ENCODE measurements around the gene CCDC142.

The CCDC142 gene

GRCh38 chr2:74501335-74502071 is 18.7 kb upstream of the CCDC142 start:
- Histone ChIP-seq H3K4me1 (ENCODE audit: control insufficient read depth, low read depth, low read length) (peaks cover 37% of the 10 kb centered on the region), H3K27ac (ENCODE audit: low read length) (no peak overlapping the region), H3K9ac (ENCODE audit: low read length) (no peak overlapping the region), H3K36me3 (ENCODE audit: control insufficient read depth, low read depth, low read length) (peaks cover 10% of the 10 kb centered on the region), H3K4me3 (ENCODE audit: low read length) (peak overlapping the region; percentile 52), H3K27me3 (ENCODE audit: control insufficient read depth, insufficient read depth, low read length) (peaks cover 100% of the 10 kb centered on the region), H3K9me3 (ENCODE audit: control insufficient read depth, low read depth, low read length) (no peaks in the 10 kb centered on the region)

GRCh38 chr2:74500578-74500946 is 17.8 kb upstream of the CCDC142 start:
- H3K4me1 ChIP-seq (ENCODE audit: control insufficient read depth, low read depth, low read length), result peaks cover 37% of the 10 kb centered on the region
- H3K27me3 ChIP-seq (ENCODE audit: control insufficient read depth, insufficient read depth, low read length), result peaks cover 100% of the 10 kb centered on the region
- H3K9me3 ChIP-seq (ENCODE audit: control insufficient read depth, low read depth, low read length), result no peaks in the 10 kb centered on the region
- no peak overlapping the region for H3K27ac ChIP-seq (ENCODE audit: low read length)
- no peak overlapping the region for H3K4me3 ChIP-seq (ENCODE audit: low read length)
- peaks cover 6% of the 10 kb centered on the region for H3K36me3 ChIP-seq (ENCODE audit: control insufficient read depth, low read depth, low read length)
- H3K9ac ChIP-seq (ENCODE audit: low read length), result no peak overlapping the region

GRCh38 chr2:74499940-74500577 is 17.3 kb upstream of the CCDC142 start:
- Histone ChIP-seq H3K4me3 (ENCODE audit: low read length) (peak overlapping the region; percentile 55), H3K36me3 (ENCODE audit: control insufficient read depth, low read depth, low read length) (peaks cover under 1% of the 10 kb centered on the region), H3K9ac (ENCODE audit: low read length) (no peak overlapping the region), H3K9me3 (ENCODE audit: control insufficient read depth, low read depth, low read length) (no peaks in the 10 kb centered on the region), H3K27ac (ENCODE audit: low read length) (no peak overlapping the region), H3K4me1 (ENCODE audit: control insufficient read depth, low read depth, low read length) (peaks cover 37% of the 10 kb centered on the region), H3K27me3 (ENCODE audit: control insufficient read depth, insufficient read depth, low read length) (peaks cover 100% of the 10 kb centered on the region)

GRCh38 chr2:74499267-74499939 is 16.6 kb upstream of the CCDC142 start, which contains the start of gene LBX2:
TSS of gene LBX2 (minus strand) at chr2:74499603. CDS start at chr2:74499537, 66 bp downstream.
- peaks cover 37% of the 10 kb centered on the region for H3K4me1 ChIP-seq (ENCODE audit: control insufficient read depth, low read depth, low read length)
- no peak within 1 kb of the TSS for H3K9ac ChIP-seq (ENCODE audit: low read length)
- no peaks in the 10 kb centered on the region for H3K9me3 ChIP-seq (ENCODE audit: control insufficient read depth, low read depth, low read length)
- H3K27ac ChIP-seq (ENCODE audit: low read length), result no peak within 1 kb of the TSS
- peaks cover 96% of the 10 kb centered on the region for H3K27me3 ChIP-seq (ENCODE audit: control insufficient read depth, insufficient read depth, low read length)
- H3K4me3 ChIP-seq (ENCODE audit: low read length), result peak within 1 kb of the TSS; percentile 55
- no peaks in the 10 kb centered on the region for H3K36me3 ChIP-seq (ENCODE audit: control insufficient read depth, low read depth, low read length)

GRCh38 chr2:74498500-74499266 is 15.9 kb upstream of the CCDC142 start:
- peaks cover 2% of the 10 kb centered on the region for H3K36me3 ChIP-seq (ENCODE audit: control insufficient read depth, low read depth, low read length)

GRCh38 chr2:74497777-74498499 is 15.1 kb upstream of the CCDC142 start:
- peaks cover 81% of the 10 kb centered on the region for H3K27me3 ChIP-seq (ENCODE audit: control insufficient read depth, insufficient read depth, low read length)

More at GRCh38 chr2:74498500-74499266, 15.9 kb upstream of the CCDC142 start:
- peak overlapping the region; percentile 55 for H3K4me3 ChIP-seq (ENCODE audit: low read length)
- H3K9ac ChIP-seq (ENCODE audit: low read length), result no peak overlapping the region
- H3K27me3 ChIP-seq (ENCODE audit: control insufficient read depth, insufficient read depth, low read length), result peaks cover 89% of the 10 kb centered on the region
- no peak overlapping the region for H3K27ac ChIP-seq (ENCODE audit: low read length)
- H3K9me3 ChIP-seq (ENCODE audit: control insufficient read depth, low read depth, low read length), result no peaks in the 10 kb centered on the region
- peaks cover 33% of the 10 kb centered on the region for H3K4me1 ChIP-seq (ENCODE audit: control insufficient read depth, low read depth, low read length)

GRCh38 chr2:74496997-74497776 is 14.4 kb upstream of the CCDC142 start:
- H3K36me3 ChIP-seq (ENCODE audit: control insufficient read depth, low read depth, low read length), result peaks cover 17% of the 10 kb centered on the region
- H3K27me3 ChIP-seq (ENCODE audit: control insufficient read depth, insufficient read depth, low read length), result peaks cover 74% of the 10 kb centered on the region
- no peak overlapping the region for H3K27ac ChIP-seq (ENCODE audit: low read length)
- no peaks in the 10 kb centered on the region for H3K9me3 ChIP-seq (ENCODE audit: control insufficient read depth, low read depth, low read length)
- peaks cover 31% of the 10 kb centered on the region for H3K4me1 ChIP-seq (ENCODE audit: control insufficient read depth, low read depth, low read length)
- no peak overlapping the region for H3K9ac ChIP-seq (ENCODE audit: low read length)
- peak overlapping the region; percentile 55 for H3K4me3 ChIP-seq (ENCODE audit: low read length)

More at GRCh38 chr2:74497777-74498499, 15.1 kb upstream of the CCDC142 start:
- H3K4me1 ChIP-seq (ENCODE audit: control insufficient read depth, low read depth, low read length), result peaks cover 33% of the 10 kb centered on the region
- no peak overlapping the region for H3K9ac ChIP-seq (ENCODE audit: low read length)
- H3K4me3 ChIP-seq (ENCODE audit: low read length), result peak overlapping the region; percentile 55
- H3K9me3 ChIP-seq (ENCODE audit: control insufficient read depth, low read depth, low read length), result no peaks in the 10 kb centered on the region
- H3K36me3 ChIP-seq (ENCODE audit: control insufficient read depth, low read depth, low read length), result peaks cover 9% of the 10 kb centered on the region
- H3K27ac ChIP-seq (ENCODE audit: low read length), result no peak overlapping the region

GRCh38 chr2:74495440-74495839 is 12.6 kb upstream of the CCDC142 start:
- no peak overlapping the region for H3K9ac ChIP-seq (ENCODE audit: low read length)
- H3K27ac ChIP-seq (ENCODE audit: low read length), result no peak overlapping the region
- no peaks in the 10 kb centered on the region for H3K9me3 ChIP-seq (ENCODE audit: control insufficient read depth, low read depth, low read length)
- peaks cover 15% of the 10 kb centered on the region for H3K4me1 ChIP-seq (ENCODE audit: control insufficient read depth, low read depth, low read length)
- no peak overlapping the region for H3K4me3 ChIP-seq (ENCODE audit: low read length)
- peaks cover 34% of the 10 kb centered on the region for H3K36me3 ChIP-seq (ENCODE audit: control insufficient read depth, low read depth, low read length)
- peaks cover 56% of the 10 kb centered on the region for H3K27me3 ChIP-seq (ENCODE audit: control insufficient read depth, insufficient read depth, low read length)

- Histone ChIP-seq H3K4me1 (ENCODE audit: control insufficient read depth, low read depth, low read length) (peaks cover 3% of the 10 kb centered on the region), H3K9me3 (ENCODE audit: control insufficient read depth, low read depth, low read length) (no peaks in the 10 kb centered on the region), H3K27me3 (ENCODE audit: control insufficient read depth, insufficient read depth, low read length) (peaks cover 37% of the 10 kb centered on the region), H3K9ac (ENCODE audit: low read length) (no peak overlapping the region), H3K36me3 (ENCODE audit: control insufficient read depth, low read depth, low read length) (peaks cover 36% of the 10 kb centered on the region), H3K4me3 (ENCODE audit: low read length) (no peak overlapping the region), H3K27ac (ENCODE audit: low read length) (no peak overlapping the region)
Observed at GRCh38 chr2:74493546-74493945, 10.7 kb upstream of the CCDC142 start.

All from iPS-18a (cell line).